ENCODE data around the gene NAXD.
"Not testable (repeated sequence)": the region's sequence is repeated elsewhere in the genome, so short reads cannot be mapped to it uniquely, and the experiment has no call there.

Gene NAXD

DNA sequence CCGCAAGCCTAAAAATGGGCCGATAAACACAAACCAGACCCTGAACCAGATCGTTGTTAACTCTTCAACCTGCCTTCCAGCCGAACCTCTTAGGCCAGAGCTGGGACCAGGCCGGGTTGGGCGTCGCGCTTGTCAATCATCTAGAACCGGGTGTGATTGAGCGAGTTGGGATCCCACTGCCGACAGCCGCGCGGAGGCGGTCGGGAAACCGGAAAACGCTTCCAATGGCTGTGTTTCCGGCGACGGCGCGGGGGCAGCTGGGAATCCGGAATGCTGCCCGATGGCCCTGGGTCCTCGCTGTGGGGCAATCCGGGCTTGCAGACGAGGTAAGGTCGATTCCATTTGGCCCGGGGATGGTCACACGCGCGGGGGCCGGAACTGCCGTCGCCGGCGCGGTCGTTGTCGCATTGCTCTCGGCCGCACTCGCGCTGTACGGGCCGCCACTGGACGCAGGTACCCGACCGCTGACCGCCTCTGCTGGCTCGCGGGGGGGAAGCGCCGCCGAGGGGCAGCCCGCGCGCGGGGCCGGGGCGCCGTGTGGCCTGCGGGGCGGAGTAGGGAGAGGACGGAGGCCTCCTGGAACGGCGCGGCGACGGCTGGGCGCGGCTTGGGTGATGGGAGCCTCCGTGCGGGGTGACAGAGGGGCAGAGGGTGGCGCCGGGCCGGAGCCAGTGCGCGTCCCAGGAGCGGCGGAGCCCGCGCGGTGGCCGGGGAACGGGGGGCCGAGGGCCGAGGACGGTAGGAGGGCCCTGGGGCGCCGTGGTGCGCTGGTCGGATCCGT is at the start of gene NAXD:
Gene NAXD (plus strand): TSS at position 224 of the 781 bp plus-strand sequence. CDS start 57 bp downstream, at position 281.
- DNase-seq (ENCODE audit: low spot score): peak; percentile 94

DNA sequence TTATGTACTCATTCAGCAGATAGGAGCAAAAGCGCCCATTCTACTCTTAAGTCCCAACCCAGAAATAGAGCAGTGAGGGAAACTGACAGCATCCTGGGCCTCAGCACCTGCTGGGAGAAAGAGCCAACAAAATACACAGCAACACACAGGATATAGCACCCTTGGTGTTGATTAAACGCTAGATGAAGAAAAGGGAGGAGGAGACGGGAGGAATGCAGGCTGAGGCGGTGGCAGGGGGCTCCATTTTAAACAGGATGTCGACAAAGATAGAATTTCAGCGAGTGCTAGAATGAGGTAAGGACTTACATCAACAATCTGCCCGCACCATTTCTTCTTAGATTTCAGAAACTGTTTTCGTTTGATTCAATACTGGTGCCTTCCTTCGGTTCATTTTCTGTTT is 49.2 kb upstream of the NAXD start:
- DNase-seq (ENCODE audit: low spot score): no peak

DNA sequence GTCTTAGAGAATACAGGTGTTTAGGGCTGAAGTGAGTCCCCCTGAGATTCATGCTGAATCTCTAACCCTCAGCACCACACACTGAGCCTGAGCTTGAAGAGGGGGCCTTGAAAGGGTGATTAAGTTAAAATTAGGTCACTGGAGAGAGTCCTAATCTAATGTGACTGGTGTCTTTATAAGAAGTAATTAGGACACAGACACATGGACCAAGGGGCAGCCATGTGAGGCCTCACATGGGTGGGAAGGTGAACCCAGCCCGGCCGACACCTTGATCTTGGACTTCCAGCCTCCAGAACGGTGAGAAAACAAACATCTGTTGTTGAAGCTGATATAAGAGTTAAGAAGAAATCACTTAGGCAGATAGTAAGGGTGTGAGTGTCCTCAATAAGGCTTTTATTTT is 46.7 kb upstream of the NAXD start:
- DNase-seq (ENCODE audit: low spot score): no peak

DNA sequence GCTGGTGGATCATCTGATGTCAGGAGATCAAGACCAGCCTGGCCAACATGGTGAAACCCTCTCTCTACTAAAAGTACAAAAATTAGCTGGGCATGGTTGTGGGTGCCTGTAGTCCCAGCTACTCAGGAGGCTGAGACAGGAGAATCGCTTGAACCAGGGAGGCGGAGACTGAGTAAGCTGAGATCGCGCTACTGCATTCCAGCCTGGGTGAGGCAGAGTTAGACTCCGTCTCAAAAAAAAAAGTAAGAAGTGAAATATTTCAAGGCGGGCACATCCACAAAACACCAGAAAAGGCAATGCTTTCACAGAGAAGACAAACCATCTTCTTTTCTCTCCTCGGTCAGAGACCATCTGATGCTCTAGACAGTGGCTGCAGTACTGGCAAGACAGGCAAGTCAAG is 45.4 kb upstream of the NAXD start:
- not testable (repeated sequence) for DNase-seq (ENCODE audit: low spot score)

DNA sequence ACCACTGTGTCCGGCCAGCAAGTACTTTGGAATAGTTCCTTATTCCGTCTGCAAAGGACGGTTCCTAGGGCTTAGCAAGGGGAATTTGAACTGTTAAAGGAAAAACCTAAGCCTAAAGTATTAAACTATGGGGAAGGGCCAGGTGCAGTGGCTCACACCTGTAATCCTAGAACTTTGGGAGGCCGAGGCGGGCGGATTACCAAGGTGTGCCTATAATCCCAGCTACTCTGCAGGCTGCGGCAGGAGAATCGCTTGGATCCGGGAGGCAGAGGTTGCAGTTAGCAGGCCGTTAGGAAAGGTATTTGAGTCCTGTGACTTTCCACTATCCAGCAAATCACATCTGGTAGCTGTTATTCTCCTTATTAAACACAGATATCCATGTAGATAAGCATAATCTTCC is 44.5 kb upstream of the NAXD start:
- no peak for DNase-seq (ENCODE audit: low spot score)

DNA sequence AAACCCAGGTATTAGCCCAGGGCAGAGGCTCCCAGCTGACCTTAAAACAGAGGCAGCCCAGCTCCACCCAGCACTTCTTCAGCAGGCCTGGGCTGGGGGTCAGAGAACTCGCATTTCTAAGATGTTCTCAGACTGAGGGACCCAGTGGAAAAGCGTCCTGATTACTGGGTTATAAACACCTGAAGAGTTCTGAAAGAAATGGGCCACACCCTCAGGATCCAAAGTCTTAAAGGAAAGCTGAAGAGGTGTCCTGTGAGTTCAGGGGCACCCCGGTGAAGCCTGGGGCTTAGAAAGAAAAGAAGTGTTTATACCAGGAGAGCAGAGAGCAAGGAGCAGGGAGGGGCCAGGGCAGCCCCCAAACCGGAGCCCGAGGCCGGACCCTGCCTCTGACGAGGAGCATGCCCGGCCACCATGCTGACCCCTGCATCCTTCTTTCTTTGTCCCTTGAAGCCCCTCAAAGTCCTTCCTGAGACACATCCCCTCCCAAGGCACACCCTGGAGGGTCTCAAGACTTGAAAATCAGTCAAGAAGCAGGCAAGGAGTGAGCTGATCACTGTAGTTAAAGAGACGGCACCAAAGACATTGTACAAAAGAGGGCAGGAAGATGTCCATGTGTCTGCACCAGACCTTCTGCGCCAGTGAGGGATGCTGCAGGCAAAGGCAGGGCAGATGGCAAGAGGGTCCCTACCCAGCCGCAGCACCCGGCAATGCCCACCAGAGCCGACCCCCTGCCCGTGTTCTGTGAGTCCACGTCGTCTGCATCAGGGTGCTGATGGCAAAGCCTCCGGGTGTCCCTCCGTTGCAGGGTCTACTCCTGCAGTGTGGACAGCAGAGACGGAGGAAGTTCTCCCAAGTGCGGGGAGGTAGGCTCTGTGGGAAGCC is 43.2 kb upstream of the NAXD start:
- DNase-seq (ENCODE audit: low spot score): no peak

DNA sequence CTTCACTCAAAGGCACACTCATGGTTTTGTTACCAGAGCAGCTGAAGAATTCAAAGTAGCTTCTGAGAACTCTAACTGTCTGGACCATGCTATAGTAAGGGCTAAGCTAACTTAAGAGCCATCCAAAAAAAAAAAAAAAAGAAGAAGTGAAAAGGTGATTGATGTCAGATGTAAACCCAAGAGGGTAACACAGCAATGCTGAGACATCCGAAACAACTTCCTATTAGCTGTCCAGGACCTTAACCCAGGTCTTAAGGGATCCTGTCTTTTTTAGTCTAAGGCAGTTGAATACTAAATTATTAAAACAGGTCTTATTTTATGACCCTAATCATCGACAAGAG is 42.6 kb upstream of the NAXD start:
- no peak for DNase-seq (ENCODE audit: low spot score)

DNA sequence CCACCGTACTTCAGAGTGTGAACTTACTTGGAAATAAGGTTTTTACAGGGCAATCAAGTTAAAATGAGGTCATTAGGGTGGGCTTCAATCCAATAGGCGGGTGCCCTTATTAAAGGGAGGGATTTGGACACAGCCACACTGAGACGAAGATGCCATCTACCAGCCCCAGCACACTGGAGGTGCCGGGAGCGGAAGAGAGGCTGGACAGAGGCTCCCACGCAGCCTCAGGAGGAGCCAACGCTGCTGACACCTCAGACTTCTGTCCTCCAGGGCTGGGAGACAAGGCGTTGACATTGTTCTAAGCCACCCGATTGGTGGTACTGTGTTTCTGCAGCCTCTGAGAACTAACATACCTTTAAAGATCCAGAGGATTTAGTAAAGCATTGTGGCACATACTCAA is 41.2 kb upstream of the NAXD start:
- no peak for DNase-seq (ENCODE audit: low spot score)

DNA sequence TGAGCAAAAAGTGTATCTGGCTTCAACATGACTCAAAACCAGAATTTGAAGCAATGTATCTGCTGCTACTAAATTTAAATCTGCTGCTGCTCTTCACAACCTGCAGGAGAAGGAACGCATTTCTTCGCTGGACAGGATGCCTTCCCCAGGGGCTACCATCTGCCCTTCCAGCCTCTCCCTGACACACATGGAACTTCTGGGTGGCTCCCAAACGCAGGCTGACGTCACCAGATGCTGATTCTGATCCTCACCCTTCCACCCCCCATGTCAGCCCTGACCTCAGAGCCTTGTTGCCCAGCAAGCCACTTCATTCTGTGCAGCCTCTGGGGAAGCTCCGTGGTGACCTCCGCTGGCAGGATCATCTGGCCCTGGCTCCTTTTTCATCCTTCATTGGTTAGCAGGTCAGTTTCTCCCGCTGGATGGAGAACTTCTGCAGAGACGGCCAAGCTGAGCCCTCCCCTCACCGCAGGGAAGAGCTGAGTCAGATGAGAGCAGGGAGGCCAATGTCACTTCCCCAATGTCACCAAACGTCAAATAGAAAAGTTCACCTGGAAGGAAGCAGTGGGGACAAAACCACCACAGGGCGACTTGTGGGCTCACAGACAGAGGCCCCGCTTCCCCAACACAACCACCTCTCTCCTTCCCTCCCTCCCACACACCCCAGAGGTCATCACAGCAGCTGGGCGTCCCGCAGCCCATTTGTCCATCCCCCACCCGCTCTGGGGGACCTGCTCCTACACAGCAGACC is 39.8 kb upstream of the NAXD start:
- DNase-seq (ENCODE audit: low spot score): peak; percentile 77

DNA sequence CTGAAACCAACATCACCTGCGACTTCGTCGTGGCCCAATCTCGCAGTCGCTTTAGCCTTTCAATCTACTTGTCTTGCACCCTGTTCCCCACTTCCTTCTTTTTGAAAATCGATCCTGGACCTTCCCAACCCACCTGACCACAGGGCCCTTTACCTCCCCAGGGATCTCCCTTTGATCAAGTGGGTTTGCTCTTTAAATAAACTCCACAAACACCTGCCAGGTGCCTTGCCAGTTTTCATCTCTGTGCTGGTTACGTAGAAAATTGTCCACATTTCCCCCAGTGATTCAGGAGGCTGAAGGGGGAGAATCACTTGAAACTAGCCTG is 39.3 kb upstream of the NAXD start:
- peak; percentile 52 for DNase-seq (ENCODE audit: low spot score)

DNA sequence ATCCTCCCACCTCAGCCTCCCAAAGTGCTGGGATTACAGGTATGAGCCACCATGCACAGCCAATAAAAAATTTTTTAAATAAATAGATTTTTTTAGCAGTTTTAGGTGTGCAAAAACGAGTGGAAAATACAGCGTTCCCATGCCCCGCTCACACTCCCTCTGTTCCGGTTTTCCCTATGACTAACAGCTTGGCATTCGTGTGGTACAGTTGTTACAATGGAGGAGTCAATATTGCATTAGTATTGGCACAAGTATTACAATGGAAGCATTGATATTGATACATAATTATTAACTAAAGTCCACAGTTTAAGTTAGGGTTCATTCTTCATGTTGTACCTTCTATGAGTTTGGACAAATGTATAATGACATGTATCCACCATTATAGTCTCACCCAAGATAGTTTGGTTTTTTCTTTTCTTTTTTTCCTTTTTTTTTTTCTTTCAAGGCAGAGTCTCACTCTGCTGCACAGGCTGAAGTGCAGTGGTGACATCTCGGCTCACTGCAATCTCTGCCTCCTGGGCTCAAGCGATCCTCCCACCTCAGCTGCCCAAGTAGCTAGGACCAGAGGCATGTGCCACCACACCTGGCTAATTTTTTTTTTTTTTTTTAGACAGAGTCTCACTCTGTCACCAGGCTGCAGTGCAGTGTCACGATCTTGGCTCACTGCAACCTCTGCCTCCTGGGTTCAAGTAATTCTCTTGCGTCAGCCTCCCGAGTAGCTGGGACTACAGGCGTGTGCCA is 38.4 kb upstream of the NAXD start:
- peak; percentile 87 for DNase-seq (ENCODE audit: low spot score)

DNA sequence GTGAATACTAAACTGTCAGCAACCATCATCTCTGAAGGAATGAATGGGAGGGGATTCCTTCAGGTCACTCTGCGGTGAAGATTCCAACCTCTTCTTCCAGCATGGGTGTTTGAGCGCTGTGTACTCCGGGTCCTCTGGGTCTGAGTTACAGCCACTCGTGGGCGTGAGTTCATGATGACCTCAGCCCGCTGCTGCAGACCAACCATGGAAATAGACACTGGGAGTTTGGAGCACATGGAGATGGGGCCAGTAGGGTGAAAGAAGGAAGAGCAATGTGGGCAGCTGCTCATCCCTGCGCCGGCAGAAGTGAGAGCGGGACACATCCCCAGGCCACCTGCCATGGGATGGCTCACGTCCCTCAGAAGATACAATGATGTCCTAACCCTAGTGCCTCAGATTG is 37.0 kb upstream of the NAXD start:
- no peak for DNase-seq (ENCODE audit: low spot score)

DNA sequence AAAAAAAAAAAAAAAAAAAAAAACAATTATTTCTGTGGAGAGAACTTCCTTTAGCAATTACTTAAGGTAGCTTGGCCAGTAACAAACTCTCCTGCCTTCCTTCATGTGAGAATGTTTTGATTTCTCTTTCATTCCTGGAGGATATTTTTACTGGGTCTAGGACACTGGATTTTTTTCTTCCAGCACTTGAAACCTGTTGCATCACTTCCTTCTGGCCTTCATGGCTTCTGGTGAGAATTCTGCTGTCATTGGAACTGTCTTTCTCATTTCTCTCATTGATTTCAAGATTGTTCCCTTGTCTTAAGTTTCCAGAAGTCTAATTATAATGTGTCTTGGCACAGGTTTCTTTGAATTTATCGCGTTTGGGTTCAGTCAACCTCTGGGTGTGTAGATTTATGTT is 34.5 kb upstream of the NAXD start:
- no peak for DNase-seq (ENCODE audit: low spot score)

DNA sequence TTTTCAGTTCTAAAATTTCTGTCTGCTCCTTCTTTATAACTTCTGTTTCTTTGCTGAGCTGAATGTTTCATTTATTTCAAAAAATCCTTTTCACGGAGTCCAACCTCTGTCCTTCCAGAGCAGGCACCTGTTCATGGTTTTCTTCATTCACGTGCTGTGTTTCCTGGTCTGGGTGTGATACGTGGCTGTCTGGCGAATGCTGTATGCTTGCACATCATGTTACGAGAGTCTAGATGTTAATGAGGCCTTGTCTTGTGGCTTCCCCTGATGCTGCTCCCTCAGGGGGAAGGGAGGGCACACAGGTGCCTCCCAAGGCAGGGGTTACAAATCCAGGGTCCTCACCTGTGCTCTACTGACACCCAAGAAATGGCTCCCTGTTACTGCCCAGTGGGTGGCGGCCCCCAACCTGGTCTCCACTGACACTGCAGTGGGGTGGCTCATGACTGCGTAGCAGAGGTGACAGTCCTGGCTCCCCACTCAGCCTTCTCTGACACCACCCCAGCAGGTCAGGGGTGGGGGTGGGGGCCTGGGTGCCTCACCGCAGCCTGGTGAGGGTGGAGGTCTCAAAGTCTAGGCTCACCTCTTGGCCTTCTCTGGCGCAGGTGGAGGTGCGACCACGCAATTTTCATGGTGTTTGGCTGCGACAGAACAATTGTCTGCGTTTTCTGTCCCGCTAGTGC is 33.7 kb upstream of the NAXD start:
- DNase-seq (ENCODE audit: low spot score): no peak

DNA sequence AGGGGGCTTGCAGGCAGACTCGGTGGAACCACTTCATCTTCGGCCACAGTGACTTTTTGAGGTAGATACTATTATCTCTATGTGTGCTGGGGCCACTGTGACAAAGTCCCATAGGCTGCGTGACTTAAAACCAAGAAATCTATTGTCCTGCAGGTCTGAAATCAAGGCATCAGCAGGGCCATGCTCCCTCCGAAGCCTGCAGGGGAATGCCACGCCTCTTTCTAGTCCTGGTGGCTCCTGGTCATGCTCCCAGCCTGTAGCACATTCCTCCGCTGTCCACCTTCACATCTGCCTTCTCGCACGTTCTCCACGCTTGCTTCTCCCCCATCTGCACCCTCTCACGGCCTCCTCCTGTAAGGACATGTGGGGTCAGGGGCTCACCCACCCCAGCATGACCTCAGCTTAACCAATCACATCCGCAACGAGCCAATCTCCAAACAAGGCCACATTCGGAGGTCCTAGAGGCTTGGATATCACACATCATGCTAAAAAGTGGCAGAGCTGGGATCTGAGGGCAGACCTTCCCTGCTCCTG is 32.9 kb upstream of the NAXD start:
- DNase-seq (ENCODE audit: low spot score): no peak

DNA sequence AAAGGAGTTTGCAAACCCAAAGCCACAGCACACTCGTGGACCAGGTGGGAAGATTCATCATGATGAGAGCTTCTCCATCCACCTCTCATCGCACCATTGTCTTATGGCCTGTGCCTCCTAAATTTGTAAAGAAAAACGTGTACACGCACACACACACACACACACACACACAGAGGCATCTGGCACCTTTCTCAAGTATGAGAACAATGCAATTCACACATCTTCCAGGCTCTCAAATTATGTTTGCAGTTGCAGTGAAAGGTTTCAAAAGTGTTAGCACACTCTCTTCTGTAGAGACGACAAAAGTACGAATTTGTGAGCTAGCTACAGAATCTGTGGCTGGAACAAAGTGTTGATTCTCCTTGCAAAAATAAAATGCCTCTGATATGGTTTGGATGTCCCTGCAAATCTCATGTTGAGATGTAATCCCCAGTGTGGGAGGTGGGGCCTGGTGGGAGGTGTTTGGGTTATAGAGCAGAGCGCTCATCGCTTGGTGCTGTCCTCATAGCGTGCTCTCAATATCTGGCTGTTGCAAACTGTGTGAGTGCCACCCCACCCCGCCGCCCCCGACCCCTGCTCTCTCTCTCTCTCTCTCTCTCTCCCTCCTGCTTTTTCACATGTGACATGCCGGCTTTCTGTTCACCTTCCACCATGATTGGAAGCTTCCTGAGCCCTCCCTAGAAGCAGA is 32.0 kb upstream of the NAXD start:
- no peak for DNase-seq (ENCODE audit: low spot score)

DNA sequence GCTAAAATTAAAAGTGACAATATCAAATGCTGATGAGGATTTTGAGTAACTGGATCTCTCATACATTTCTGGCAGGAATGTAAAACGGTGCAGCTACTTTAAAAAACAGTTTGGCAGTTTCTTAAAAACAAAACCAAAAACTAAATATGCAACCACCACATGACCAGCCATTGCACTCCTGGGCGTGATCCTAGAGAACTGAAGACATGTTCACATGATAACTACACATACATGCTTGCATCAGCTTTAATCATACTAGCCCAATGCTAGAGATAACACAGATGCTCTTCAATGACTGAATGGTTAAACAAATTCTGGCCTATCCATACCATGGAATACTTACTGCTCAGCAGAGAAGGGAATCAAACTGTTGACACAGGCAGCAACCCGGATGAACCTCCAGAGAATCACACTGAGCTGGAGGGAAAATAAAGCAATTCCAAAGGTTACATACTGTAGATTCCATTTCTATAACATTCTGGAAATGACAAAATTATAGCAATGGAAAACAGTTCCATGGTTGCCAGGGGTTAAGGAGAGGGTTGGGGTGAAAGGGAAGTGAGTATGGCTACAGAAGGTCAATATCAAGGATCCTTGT is 25.5 kb upstream of the NAXD start:
- no peak for DNase-seq (ENCODE audit: low spot score)

DNA sequence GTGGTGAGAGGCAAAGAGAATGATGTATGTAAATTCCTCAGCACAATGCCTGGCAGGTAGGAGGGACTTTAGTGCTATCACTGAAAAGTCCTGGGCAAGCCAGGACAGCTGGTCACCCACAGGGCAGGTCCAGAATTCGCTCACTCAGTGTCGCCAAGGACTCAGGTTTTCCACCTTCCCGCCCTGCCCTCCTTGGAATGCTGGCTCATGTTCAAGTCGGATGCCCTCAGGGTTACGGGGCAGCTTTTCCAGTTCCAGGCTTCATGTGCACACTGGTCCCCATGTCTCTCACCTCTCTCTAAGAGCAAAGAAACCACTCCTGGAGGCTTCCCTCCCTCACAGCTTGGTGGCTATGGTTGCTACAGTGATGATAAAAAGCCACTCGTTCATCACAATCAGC is 24.8 kb upstream of the NAXD start:
- DNase-seq (ENCODE audit: low spot score): no peak

DNA sequence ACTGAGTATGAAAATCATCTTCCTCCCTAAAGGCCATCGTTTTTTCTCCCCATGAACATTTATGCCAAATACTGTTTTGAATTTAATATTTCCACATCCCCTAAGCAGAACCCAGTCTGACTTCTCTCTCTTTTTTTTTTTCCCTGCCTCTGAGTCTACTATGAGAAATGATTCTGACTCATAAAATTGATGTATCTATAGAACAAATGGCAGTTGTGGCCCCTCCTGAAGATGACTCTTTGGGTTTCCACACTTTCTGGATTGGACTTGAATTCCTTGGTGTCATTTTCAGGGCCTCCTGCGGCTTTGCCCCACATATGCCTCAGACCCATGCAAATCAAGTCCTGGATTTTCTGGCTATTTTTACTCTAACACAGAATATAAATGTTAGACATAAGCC is 22.7 kb upstream of the NAXD start:
- DNase-seq (ENCODE audit: low spot score): no peak

DNA sequence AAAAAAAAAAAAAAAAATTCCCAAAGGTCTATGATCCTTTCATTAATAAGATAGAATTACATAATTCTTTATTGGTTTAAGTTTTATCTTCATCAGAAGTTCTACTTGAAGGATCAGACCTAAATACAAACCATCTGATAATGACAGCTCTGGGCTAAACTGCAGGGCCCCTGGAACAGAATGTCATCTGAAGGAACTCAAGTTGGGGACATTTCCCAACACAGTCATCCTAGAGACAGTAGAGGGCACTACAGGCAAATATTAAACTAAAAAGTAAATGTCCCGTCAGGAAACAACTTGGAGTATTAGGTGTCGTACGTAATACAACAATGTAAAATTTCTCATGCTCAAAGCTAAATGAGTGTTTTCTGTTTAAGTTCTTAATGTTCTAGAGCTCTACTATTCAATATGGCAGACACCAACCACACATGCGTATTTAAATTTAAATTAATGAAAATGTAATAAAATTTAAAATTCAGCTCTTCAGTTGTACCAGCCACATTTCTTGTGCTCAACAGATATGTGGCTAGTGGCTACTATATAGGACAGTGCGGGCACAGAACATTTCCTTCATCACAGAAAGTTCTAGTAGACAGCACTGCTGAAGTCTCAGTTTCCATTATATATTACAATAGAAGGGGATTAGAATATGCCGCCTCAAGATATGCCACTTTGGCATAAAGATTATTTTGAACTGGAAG is 21.8 kb upstream of the NAXD start:
- DNase-seq (ENCODE audit: low spot score): peak; percentile 72
